CD1c-positive myeloid dendritic cell (primary cell): ENCODE measurements around the gene IL3RA.
"Not testable (repeated sequence)": the region's sequence is repeated elsewhere in the genome, so short reads cannot be mapped to it uniquely, and the experiment has no call there.

Experiments used
- DNase-seq: peaks from one replicate; pipeline ENCODE4 v3.0.0-alpha.2; 2016; ENCODE audit errors: extremely low spot score

The IL3RA gene

DNA sequence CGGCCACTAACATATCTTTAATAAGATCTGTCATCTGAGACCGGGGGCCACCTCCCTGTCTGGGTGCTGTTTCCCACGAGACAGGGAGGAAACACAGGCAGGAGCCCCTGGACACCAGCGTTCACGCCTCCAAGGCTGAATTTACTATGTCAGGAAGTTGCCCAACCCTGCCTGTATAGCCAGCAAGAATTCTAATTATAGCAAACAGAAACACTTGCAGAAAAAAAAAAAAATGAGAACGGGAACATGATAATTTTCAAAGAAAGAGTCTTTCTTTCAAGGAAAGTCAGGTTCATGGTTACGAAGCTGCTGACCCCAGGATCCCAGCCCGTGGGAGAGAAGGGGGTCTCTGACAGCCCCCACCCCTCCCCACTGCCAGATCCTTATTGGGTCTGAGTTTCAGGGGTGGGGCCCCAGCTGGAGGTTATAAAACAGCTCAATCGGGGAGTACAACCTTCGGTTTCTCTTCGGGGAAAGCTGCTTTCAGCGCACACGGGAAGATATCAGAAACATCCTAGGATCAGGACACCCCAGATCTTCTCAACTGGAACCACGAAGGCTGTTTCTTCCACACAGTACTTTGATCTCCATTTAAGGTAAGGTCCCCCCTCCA is at the start of gene IL3RA:
IL3RA (plus strand) TSS at position 455 of the 613 bp plus-strand sequence. CDS start 4,981 bp downstream, outside the sequence.
- DNase-seq, result peak; percentile 95

DNA sequence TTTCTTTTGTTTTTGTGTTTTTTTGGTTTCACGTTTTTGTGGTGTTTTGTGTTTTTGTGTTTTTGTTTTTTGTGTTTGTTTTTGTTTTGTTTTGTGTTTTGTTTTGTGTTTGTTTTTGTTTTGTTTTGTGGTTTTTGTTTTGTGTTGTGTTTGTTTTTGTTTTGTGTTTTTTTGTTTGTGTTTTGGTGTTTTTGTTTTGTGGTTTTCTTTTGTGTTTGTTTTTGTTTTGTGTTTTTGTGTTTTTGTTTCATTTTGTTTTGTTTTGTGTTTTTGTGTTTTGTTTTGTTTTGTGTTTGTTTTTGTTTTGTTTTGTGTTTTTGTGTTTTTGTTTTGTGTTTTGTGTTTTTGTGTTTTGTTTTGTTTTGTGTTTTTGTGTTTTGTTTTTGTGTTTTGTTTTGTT is 47.0 kb upstream of the IL3RA start:
- DNase-seq, result no peak

DNA sequence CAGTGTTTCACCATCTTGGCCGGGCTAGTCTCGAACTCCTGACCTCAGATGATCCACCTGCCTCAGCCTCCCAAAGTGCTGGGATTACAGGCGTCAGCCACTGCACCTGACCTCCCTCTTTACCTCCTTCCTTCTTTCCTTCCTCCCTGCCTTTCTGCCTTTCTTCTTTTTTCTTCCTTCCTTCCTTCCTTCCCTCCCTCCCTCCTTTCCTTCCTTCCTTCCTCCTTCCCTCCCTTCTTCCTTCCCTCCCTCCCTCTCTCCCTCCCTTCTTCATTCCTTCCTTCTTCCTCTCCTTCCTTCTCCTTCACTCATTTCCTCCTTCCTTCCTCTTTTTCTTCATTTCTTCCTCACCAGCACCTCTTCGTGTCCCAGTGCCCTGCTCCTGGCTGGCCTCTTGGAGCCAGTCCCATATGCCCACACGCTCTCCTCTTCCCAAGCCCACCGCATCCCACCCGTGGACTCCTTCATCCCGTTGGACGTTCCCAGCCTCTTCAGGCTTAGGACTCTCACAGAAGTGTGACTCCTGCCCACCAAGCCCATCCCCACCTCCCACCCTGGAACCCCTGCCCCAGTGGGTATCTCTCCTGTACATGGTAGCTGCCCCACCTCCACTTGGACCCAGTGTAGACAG is 45.4 kb upstream of the IL3RA start:
- no peak for DNase-seq

DNA sequence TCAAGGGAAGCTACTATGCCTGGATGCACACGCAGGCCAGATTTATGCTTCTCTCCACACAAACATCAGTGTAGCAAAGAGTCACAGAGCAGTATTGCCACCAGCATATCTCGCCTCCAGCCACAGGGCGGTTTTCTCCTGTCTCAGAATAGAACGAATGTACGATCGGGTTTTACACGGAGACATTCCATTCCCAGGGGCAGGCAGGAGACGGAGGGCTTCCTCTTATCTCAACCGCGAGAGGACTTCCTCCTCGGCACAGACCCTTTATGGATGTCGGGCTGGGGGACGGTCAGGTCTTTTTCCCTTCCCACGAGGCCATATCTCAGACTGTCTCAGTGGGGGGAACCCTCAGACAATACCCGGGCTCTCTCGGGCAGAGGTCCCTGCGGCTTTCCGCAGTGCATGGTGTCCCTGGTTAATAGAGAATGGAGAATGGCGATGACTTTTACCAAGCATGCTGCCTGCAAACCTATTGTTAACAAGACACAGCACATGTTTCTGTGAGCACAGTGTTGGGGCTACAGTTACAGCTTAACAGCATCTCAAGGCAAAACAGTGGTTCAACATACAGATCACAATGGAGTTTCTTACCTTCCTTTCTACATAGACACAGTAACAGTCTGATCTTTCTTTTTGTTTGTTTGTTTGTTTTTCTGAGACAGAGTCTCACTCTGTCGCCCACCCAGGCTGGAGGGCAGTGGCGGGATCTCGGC is 43.9 kb upstream of the IL3RA start:
- peak; percentile 37 for DNase-seq

DNA sequence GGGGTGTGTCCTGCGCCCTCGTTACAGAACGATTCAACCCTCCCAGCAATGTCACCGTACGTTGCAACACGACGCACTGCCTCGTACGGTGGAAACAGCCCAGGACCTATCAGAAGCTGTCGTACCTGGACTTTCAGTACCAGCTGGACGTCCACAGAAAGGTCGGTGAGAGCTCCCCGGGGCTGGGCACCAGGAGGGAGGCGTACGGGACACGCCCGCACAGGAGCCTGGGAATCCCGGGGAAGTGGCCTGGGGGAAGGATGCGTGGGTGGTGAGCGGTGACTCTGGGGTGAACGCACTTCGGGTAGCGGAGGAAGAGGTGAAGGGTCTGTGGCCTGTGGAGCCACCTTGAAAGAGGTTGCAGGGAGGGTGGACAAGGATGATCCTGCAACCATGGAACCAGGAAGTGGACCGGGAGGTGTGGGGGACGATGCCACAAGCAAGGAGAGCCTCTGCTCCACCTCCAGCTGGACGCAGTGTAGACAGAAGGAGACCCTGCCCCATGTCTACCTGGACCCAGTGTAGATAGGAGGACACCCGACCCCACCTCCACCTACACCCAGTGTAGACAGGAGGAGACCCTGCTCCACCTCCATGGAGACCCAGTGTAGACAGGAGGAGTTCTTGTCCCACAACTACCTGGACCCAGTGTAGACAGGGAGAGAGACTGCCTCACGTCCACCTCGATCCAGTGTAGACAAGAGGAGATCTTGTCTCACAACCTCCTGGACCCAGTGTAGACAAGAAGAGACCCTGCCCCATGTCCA is 42.1 kb upstream of the IL3RA start:
- no peak for DNase-seq

DNA sequence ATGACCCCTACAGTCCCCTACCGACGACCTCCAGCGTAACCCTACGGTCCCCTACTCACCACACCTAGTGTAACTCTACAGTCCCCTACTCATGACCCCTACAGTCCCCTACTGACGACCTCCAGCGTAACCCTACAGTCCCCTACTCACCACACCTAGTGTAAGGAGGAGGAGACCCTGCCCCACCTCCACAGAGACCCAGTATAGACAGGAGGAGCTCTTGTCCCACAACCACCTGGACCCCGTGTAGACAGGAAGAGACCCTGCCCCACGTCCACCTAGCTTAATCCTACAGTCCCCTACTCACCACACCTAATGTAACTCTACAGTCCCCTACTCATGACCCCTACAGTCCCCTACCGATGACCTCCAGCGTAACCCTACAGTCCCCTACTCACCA is 41.0 kb upstream of the IL3RA start:
- DNase-seq, result no peak

DNA sequence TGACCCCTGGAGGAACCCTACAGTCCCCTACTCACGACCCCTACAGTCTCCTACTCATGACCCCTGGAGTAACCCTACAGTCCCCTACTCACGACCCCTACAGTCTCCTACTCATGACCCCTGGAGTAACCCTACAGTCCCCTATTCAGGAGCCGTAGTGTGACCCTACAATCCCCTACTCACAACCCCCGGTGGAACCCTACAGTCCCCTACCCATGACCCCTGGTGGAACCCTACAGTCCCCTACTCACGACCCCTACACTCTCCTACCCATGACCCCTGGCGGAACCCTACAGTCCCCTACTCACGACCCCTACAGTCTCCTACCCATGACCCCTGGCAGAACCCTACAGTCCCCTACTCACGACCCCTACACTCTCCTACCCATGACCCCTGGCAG is 39.0 kb upstream of the IL3RA start:
- not testable (repeated sequence) for DNase-seq

DNA sequence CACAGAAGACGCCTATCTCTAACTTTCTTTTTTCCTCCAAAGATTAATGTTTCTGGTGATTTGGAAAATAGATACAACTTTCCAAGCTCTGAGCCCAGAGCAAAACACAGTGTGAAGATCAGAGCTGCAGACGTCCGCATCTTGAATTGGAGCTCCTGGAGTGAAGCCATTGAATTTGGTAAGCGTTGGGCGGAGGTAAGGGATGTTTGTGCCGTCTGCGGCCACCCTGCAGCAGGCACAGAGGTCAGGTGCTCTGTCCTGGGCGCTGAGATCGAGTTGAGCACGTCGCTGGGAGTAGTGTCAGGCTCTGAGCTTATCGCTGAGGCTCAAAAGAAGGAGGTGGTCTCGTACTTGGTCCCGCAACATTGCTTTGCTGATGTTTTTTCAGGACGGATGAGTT is 36.1 kb upstream of the IL3RA start:
- DNase-seq, result no peak

DNA sequence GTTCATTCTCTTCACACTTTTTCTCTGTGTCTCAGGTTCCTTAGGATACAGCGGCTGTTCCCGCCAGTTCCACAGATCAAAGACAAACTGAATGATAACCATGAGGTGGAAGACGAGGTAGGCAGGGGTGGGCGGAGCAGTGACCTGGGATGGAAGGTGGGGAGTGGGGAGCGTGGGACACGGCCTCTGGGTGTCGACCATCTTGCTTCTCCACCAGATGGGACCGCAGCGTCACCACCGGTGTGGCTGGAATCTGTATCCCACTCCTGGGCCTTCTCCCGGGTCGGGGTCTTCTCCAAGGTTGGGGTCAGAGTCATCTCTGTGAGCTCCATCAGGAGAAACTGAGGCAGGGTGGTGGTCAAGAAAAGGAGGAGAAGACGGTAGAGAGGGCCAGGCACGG is 31.2 kb upstream of the IL3RA start:
- DNase-seq, result no peak

DNA sequence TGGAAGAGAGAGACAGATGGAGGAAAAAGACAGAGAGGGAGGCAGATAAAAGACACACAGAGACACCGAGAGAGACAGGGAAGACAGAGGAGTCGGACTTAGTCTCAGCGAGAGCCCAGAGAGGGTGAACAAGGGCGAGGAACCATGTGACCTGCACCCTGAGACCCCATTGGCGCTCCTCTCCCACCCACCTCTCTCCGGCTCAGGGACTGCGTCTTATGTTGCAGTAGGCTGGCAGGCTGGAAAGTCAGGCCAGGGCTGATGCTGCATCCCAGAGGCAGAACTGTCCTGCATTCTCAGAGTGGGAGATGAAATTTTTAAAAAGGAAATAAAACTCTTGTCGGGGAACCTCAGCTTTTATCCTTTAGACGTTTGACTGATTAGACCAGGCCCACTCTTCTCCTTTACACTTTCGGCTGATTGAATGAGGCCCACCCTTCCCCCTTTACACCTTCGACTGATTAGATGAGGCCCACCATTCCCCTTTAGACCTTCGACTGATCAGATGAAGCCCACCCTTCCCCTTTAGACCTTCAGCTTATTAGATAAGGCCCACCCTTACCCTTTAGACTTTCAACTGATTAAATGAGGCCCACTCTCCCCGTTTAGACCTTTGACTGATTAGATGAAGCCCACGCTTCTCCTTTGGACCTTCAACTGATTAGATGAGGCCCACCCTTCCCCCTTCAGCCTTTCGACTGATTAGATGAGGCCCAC is 29.5 kb upstream of the IL3RA start:
- no peak for DNase-seq

DNA sequence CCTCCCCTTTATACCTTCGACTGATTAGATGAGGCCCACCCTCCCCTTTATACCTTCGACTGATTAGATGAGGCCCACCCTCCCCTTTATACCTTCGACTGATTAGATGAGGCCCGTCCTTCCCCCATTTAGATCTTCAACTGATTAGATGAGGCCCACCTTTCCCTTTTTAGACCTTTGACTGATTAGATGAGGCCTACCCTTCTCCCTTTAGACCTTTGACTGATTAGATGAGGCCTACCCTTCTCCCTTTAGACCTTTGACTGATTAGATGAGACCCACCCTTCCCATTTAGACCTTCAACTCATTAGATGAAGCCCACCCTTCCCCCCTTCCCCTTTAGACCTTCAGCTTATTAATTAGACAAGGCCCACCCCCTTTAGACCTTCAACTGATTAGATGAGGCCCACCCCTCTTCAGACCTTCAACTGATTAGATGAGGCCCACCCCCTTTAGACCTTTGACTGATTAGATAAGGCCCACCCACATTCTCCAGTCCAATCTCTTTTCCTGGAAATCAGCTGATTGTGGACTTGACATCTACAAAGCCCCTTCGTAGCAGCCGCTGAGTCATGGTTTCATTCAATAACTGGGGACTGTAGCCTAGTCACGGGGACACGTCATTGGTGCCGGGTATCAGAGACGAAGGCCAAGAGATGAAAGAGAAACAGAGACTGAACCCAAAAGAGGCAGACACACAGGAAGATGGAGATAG is 28.8 kb upstream of the IL3RA start:
- DNase-seq, result no peak

DNA sequence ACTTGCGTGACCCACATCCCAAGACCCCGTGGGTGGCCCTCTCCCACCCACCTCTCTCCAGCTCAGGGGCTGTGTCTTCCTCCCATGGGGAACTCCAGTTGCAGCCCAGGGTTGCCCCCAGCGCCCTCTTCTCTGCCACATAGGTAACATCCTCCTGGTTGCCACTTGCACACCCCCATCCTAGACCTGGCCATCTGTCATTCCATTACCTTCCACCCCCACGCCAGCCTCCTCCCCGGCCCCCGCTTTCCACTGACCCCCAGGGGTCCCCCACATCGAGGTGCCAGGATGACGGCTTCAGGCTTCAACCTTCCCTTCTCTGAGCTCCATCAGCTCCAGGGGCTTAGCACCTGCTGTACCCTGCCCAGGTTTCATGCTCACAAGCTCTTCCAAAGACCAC is 28.1 kb upstream of the IL3RA start:
- DNase-seq, result no peak

DNA sequence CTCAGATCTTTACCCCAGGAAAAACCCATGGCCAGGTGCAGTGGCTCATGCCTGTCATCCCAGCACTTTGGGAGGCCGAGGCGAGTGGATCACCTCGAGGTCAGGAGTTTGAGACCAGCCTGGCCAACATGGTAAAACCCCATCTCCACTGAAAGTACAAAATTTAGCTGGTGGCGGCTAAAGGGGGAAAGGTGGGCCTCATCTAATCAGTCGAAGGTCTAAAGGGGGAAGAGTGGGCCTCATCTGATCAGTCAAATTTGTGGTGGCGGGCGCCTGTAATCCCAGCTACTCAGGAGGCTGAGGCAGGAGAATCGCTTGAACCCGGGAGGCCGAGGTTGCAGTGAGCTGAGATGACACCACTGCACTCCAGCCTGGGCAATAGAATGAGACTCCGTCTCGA is 27.7 kb upstream of the IL3RA start:
- not testable (repeated sequence) for DNase-seq

DNA sequence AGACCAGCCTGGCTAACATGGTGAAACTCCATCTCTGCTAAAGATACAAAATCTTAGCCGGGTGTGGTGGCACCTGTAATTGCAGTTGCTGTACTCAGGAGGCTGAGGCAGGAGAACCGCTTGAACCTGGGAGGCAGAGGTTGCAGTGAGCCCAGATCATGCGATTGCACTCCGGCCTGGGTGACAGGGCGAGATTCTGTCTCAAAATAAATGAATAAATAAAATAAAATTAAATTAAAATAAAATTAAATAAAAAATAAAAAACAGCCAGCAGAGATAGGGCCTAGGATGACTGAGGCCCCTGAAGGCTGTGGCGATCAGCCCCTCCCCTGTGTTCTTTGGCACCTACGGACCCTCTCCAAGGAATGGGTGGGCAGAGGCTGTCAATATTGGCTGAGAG is 22.8 kb upstream of the IL3RA start:
- no peak for DNase-seq

DNA sequence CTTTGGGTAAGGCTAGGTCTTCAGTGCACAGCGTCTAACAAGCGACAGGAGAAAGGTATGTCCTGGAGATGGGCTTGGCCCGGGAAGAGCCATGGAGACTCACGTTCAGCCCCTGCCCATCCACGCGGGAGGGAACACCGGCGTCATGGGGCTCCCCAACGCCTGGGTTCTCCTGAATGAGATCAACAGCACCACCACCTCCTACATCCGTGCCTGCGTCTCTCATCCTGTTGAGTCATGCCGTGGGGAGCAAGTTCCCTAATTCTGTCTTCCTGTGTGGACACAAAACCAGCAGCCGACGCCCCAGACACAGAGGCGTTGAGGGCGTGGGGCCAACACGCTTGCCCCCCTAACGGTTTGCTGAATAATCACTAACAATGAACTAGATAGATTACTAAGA is 20.1 kb upstream of the IL3RA start:
- peak; percentile 98 for DNase-seq

DNA sequence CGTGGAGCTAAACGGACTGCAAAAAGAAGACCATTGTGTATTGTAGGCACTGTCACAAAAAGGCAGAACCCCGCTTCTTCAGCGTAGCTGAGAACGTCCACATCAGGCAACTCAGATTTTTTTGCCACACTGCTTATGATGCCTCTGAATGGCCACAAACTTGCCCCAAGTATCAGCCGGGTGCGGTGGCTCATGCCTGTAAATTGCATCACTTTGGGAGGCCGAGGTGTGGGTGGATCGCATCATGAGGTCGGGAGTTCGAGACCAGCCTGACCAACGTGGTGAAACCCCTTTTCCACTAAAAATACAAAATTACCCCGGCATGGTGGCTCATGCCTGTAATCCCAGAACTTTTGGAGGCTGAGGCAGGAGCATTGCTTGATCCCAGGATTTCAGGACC is 14.9 kb upstream of the IL3RA start:
- DNase-seq, result peak; percentile 60

DNA sequence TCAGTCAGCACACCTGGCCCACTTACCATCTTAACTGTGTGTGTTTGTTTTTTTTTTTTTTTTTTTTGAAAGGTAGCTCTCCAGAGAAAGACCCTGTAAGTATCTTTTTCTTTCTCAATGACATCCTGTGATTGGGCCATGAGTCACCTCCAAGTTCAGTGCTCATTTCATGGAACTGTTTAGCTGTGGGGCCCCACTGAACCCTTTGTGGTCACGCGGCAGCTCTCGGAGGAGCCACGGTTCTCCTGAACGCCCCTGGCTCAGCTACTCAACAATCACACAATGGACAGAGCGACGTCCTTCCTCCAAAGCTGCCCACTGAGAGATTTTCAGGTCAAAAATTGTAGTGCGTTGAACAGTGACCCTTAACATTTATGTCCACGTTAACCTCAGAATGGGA is 14.2 kb upstream of the IL3RA start:
- DNase-seq, result peak; percentile 76

DNA sequence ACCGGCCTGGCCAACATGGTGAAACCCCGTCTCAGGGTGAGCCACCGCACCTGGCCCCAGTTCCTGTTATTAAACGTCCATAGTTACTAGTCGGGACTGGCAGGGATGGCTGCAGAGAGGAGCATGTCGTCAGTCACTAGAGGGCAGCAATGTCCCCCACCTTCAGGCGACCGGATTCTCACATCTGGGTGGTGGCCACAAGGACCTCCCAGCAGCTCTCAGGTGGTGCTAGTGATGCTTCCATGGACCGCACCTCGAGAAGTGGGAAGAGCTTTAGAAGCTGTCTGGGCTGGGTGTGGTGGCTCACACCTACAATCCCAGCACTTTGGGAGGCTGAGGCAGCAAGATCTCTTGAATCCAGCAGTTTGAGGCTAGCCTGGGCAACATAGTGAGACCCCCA is 13.3 kb upstream of the IL3RA start:
- peak; percentile 82 for DNase-seq

DNA sequence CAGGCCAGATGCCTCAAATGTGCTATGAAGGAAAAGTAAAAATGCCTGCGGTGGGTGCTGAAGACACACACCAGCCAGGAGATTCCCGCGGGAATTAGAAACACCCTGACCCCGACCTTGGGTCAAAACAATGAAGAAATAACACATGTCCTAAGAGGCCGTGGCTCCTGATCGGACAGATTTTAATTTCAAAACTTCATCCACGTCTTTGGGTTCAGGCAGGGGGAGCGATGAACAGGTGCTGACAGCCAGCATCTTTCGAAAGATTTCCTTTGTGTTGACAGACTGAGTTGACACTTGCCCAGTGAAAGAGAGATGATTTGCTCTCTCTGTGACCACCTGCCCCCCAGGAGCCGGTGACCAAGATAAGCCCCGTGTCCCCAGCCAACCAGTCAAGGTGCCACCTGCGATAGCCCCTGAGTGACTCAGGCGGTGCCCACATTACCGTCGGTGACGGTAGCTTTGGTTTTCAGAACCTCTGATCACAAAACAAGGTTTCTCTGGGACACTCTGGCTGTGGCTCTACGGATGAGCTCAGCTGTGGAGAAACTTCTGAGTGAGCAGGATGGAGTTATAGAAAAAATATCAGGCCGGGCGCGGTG is 11.0 kb upstream of the IL3RA start:
- DNase-seq, result no peak

DNA sequence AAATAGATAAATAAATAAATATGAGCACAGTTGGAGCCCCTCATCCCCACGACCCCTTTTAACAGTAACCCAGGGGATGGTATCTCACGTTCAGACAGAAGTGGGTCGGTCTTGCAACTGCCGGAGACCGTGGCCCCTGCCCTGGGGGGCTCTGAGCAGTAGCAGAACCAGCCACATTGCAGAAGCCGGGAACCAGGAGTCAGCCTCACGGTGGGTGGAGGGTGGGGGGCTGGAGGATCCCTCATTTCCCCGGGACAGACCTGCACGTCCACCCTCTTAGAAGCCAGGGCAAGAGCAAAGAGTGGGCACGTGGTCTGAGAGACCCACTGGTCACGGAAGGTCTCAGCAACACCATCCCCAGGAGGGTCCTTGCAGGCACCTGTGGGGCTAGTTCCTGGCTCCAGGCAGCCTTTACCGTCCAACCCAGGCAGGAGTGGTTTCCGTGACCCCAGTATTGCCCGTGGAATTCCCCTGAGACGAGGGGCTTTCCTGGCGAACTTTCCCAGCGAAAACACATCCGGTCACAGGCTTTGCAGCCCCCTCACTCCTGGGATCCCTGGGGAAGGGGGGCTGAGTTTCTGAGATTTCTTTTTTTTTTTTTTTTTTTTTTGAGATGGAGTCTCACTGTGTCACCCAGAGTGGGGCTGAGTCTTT is 8.8 kb upstream of the IL3RA start:
- no peak for DNase-seq
